HG03097 (cell line): ENCODE data around the gene MED15.

Source experiments
- ATAC-seq: cut with Tn5 transposase; IDR thresholded peaks from one replicate; pipeline ENCODE4 v1.9.1; 2021; ENCODE audit not compliant: unreplicated experiment, low FRiP score

The MED15 gene

DNA sequence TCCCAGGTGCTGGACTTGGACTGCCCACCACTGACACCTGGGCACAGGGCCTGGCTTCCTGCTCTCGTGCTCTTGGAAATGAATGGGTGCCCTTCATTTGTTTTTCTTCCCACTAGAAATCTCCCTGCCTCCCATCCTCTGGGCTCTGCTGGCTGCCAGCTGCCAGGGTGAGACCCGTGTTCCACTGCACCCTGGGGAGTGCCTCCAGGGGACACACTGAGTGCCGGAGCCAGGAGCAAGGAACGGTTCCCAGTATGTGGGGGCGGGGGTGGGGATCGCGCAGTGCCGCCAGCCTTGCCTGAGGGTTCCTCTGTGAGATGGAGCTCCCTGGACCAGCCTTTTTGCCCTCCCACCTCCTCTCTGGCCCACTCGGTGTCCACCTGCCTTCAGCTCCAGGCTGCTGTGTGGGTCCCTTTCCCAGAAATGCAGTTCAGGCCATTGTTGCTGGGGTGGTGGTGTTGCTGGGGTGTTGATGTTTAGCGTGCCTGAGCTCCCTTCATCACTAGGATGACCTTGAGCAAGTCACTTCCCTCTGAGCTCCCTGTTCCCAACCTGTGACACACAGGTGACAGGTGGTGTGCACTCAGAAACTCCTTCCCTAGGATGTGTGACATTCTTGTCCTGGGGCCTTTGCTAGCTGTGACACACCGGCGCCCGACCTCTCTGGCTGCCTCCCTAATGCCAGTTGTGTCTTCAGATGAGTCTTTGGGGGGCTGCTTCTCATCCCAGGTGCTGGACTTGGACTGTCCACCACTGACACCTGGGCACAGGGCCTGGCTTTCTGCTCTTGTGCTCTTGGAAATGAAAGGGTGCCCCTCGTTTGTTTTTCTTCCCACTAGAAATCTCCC, 72.1 kb downstream of the MED15 start:
- ATAC-seq, result no peak

DNA sequence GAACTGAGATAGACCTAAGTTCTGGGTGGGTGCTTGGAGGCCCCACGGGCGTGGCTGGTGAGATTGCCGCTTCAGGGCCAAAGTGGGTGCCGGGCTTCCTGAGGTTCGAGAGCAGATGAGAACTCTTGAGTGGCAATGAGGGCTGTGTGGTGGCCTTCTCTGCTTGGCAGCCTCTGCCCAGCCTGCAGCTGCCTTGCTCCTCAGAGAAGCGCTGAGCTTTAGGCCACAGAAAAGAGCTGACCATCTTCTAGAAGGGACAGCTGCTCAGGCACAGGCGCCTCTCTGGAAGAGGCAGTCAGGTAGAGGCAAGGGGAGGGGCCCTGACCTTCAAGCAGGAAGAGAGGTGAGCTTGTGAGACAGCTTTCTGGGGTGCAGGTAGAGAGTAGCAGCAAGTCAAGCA, 72.8 kb downstream of the MED15 start:
- no peak for ATAC-seq

DNA sequence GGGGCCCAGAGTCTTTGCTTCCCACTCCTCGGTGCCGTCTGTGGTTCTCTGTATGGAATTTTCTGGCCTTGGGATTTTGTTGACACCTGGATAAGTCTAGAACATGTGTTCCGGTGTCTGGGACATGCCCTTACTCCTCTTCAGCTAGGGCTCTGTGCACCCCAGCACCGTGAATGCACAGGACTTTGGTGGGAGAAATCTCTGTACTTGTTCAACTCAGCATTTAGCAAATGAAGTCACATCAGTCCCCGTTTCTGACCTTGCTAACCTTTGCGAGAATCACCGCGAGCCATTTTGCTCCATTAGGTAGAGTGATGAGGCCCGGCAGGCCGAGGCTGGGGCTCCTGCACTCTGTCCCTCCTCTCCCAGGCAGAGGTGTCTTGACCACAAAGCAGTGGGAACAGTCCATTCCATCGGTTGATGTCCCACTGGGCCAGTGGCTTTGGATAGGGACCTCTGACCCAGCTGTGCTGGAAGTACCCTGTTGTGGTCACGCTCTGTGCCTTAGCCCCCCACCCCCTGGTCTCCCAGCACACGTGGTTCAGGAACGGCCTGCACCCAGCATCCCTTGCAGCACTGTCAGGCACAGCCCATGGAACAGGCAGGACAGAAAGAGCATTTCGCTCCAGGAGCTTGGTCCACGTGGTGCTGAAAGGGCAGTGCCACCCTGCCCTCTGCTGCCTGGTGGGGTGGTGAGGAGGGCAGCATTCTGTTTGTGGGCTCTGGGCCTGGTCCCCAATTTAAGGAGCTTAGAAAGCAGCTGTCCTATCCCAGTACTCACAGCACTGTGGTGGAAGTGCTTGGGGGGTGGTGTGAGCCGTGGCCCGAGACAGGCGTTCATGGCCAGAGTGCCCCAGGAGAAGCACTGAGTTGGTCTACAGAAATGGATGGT, 73.4 kb downstream of the MED15 start:
- ATAC-seq, result no peak

DNA sequence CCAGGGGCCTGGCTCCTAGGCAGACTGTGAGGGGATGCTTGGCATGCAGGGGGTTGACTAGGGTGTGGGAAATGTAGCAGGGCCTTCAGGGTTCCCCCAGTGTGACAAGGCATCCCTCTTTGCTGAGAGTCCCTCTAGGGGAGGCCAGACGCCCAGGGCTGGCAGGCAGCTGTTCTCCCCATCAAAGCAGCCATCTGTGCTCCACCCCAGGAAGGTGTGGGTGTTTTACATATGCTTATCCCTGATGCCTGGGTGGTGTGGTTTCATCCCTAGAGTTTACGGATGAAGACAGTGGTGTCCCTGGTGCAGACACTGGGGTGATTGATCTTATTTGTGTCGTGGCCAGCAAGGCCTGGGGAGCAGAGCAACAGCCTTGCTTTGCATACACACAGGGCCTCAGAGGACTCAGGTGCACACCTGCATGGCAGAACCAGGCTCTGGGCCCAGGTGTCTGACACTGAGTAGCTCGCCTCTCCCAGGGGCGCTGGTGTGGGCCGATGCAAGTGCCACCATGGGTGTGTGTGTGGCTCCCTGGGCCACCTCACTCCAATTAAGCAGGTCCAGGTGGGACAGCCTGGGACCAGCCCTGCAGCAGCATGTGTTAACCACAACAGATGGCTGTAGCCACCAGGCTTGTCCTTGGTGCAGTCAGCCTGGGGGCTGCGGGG, 74.2 kb downstream of the MED15 start:
- no peak for ATAC-seq

DNA sequence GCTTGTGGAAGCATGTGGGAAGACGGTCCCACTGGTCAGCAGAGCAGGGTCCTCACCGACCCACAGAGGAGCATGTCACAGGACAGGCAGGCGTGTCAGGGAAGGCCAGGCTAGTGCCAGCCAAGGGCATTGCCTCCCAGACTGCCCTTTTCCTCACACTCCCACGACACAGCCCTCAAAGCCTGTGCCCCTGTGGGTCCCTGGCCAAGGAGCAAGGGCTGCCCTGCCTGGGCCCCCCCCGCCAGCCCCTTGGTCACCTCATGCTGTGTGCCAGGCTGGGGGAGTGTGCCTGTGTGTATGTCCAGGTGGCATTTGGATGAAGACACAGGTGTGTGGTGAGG, 74.7 kb downstream of the MED15 start:
- ATAC-seq, result no peak

DNA sequence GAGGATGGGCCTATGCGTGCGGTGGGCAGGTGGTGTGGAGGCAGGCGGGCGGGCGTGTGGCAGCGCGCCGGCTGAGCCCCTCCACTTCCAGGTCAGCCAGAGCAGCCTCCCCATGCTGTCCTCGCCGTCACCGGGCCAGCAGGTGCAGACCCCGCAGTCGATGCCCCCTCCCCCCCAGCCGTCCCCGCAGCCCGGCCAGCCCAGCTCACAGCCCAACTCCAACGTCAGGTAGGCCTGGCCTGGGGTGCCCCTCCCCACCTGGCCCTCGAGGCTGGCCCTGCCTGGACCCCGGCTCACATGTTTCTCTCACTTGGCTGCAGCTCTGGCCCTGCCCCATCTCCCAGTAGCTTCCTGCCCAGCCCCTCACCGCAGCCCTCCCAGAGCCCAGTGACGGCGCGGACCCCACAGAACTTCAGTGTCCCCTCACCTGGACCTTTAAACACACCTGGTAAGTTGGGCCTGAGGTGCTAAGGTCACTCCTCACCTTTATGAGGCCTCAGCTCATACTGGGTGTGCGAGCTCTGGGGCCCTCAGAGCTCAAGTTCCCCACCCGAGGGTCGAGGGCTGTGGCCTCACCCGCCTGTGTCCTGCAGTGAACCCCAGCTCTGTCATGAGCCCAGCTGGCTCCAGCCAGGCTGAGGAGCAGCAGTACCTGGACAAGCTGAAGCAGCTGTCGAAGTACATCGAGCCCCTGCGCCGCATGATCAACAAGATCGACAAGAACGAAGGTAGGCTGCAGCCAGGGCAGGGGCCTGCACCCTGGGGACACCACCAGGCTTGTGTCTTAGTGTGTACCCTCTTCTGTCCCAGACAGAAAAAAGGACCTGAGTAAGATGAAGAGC, 75.3 kb downstream of the MED15 start:
- no peak for ATAC-seq

DNA sequence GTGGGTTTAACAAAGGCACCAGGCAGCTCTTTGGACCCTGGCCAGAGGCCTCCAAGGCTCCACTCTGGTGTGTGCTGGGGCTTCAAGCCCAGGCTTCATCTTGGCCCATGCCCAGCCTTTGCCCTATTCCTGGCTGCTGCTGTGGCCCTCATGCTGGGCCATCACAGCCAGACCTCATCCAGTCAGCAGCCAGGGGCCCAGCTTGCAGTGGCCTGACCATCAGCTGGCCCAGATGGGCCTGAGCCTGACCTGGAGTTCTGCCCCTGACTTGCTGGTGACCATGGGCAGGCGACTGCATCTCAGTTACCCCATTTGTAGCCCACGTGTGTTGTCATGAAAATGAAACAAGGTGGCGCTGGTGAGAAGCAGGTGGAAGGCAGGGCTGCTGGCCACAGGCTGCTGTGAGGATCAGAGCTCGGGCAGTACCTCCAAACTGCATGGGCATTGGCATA, 76.1 kb downstream of the MED15 start:
- ATAC-seq, result no peak

DNA sequence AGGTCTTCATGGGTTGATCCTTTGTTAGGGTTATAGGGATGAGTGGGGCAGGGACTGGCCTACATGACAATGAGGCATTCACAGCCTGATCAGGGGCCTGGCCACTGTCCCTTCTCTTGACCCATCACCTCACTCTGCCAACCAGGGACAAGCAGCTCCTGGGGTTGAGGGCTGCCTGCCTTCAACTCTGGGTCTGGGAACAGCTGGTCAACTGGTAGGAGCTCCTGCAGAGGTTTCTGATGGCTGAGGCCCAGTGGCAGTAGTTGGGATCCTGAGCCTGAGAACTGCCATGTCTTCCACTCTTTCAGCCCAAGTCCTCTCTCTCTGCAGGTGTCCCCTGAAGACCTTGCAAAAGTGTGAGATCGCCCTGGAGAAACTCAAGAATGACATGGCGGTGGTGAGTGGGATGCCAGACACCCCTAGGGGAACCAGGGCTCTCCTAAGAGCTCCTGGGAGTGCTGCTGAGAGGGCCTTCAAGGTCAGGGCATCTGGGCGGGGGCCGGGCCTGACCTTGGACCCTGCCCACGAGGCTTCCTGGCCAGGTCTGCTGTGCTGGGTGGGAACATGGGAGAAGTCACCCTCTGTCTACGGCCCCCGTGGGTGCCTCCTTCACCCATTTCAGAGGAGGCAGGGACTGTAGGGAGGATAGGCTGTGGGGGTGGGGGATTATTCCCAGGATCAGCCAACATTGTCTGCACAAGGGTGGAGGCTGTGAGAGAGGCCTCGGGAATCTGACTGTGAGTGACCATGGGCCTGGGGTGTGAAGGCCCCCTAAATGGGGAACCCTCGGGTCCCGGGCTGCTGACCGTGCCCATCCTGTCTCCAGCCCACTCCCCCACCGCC, 76.8 kb downstream of the MED15 start:
- no peak for ATAC-seq

DNA sequence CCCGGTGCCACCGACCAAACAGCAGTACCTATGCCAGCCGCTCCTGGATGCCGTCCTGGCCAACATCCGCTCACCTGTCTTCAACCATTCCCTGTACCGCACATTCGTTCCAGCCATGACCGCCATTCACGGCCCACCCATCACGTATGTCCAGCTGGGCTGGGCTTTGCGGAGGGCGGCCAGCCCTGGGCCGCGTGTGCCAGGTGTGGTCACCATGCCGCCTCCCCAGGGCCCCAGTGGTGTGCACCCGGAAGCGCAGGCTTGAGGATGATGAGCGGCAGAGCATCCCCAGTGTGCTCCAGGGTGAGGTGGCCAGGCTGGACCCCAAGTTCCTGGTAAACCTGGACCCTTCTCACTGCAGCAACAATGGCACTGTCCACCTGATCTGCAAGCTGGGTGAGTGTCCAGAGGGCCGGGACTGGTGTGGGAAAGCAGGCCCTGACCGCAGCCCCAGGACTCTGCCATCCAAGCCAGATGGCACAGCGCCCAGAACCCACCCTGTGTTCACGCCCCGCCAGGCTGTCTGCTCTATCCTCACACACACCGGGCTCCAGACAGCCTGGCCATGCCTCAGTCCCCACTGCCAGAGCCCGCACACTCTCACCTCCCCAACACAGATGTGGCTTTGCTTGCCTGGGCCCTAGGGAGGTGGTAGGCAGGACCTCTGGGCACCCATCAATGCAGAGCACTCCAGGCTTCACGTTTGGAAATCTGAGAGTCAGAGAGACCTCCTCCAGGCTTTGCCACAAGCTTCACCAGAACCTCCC, 77.6 kb downstream of the MED15 start:
- no peak for ATAC-seq

DNA sequence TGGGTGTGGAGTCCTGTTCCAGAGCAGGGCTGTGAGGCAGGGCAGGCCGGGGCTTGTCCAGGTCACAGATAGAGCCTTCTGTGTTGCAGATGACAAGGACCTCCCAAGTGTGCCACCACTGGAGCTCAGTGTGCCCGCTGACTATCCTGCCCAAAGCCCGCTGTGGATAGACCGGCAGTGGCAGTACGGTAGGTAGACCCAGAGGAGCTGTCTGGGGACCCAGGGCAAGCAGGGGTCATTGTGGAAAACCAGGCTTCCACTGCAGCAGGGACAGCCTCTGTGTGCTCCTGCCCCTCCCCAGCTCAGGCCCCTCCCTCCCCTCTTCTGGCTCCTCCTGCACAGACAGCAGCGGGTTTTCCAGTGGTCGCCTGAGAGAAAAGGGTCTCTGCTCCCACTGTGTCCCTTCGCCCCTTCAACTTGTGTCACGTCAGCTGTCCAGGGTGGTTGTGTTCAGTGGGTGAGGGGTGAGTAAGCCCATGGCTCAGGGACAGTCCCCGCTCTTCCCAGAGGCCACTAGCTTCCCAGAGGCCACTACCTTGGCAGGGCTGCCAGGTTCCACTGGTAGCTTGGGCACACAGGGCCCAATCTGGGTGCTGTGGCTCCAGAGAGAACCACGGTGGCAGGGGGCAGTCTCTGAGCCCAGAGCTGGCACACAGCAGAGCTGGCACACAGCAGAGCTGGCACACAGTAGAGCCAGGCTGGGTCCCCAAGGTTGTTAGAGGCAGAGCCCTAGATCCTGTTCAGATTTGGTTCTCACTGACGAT, 78.4 kb downstream of the MED15 start:
- ATAC-seq, result no peak

DNA sequence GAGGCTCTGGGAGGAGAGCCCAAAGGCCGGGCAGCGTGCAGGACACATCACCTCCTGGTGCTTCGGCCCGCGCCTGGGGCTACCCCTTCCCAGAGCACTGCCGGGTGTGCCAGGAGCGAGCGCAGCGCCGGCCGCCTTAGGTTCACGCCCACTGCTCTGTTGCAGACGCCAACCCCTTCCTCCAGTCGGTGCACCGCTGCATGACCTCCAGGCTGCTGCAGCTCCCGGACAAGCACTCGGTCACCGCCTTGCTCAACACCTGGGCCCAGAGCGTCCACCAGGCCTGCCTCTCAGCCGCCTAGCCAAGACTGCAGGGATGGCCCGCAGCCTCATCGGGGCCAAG, 79.0 kb downstream of the MED15 start:
- ATAC-seq, result no peak

DNA sequence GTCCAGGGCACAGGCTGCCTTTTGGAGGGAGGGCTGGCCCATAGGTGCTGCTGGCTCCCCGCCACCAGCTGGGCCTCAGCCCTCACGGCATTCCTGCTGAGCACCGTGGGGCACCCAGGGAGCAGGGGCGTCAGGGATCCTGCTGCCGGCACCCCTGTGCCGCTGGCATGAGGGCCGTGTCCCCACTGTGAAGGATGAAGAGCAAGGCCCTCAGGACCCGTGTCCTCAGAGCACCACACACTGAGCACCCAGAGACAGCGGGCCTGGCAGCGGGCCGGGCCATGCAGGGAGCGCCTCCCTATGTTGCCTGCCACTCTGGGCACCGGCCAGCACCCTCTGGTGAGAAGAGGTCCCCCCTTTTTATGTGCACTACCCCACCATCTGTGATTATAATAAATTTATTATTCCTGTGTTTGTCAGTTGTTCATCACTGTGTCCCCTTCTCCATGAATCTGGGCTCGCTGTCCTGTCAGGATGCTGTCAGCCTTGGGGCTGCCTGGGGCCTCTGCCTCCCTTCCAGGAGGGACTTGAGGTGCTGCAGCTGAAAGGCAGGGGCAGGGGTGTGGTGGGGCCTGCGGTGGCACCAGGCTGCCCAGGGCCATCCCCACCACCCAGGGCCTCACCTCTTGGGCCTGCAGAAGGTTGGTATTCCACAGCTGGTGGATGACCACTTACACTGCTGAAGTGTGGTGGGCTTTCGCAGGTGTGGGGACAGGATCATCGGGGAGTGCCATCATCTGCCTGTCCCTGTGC, 80.0 kb downstream of the MED15 start:
- ATAC-seq, result no peak

DNA sequence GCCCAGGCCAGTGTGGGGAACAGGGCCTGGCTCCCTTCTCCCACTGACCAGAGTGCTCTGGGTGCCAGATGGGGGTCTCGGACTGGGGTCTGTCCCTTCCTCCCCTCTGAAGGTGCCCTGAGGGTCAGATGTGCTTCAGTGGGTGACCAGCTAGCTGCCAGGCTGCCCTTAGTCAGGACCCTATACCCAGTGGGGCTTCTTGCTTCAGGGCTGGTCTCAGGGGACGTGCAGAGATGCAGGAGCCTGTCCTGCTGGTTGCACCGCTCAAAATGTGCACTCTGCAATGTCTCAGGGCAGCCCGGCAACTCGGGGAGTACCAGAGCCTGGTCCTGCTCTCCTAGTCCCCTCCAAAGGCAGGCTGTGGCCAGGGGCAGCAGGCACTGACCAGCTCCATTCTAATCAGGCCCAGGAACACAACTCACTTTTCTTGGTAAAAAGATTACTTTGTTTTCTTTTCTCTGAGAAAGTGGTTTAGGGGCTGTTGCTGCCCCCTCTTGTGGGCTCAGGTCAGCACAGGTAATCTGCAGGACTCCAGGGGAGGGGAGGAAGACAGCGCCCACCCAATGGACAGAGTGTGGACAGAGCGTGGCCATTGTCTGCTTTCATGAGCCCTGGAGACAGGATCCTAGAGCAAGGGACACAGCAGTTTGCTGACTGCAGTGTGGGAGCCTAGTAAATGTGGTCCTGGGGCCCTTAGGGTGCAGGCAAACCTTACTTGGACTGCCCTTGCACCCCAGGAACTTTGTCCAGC, 80.9 kb downstream of the MED15 start:
- ATAC-seq, result no peak

DNA sequence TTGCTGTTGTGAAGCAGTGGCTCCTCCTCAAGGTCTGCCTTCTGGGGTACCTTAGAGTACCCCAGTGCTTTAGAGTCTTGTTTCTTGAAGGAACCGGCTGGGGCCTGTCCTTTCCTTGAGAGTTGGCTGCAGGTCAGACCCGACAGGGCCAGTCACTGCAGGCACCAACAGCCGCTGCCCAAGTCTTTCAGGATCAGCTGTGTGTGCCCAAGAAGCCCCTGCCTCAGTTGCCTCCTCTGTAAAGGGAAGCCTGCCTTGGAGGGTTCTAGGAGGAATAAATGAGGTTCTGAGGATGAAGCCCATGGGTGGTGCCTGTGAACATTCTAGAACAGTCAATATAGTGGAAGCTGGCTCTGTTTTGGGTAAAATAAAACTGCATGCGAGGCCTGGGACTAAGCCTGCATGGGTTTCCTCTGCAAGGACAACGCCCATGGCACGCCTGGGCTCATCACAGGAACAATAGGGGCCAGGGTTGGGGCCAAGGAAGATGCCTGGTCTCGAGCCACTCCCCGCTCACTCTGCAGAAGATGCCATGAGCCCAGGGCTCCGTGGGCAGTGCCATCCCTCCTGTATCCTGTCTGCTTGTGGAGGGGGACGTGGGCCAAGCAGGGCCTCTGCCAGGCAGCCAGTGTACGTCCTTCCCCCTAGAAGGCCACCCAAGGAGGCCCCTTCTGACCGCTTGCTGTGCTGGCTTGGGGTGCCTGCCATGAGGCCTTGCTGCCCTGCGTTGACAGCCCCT, 81.6 kb downstream of the MED15 start:
- no peak for ATAC-seq

DNA sequence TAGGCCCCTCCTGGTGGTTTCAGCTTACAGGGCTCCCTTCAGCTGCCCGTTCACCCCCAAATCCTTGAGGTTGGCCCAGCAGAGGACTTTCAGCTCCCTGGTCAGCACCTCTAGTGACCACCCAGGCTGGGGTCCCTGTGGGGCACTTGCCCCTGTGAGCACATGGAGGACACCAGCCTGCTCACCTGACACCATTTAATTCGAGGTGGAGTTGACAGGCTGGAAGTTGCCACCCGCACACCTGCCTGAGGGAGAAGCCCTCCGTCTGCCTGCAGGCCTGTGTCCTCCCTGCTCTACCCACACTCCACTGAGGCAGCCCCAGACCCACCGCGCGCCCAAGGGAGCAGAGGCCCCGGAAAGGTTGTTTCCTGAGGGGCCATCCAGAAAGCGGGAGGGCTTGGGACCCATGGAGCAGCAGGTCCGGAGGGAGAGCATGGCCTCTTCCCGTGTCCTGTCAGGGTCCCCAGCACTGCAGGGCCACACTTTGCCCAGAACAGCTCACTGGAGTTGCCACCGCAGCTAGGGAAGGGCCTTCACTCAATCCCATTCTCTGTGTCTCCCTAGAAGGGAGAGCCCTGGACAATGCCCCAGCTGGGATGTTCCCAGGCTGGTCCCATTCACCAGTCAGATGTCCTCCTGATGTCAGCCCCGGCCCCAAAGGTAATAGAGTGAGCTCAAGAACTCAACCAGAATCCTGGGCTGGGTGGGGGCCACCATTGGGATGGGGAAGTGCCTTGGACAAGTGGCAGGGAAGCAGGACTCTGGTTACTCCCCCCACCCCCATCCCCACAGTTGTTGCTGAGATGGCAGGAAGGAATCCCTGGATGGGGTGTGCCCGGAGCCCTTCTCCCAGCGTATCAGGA, 82.4 kb downstream of the MED15 start:
- ATAC-seq, result no peak
